ENCODE data around the gene MKX. TPM values are rescaled to one million over a fixed set of nuclear protein-coding genes. Genes with fewer than 3 reads are reported as not detected.

The MKX gene
- total and polyA plus RNA-seq, 2 donors (not counting 3 experiments of a cell fraction or from before 2014, with no cell fraction given) = not detected

- Histone ChIP-seq H3K9me1 (replicated peaks; ENCODE audit: control insufficient read depth, extremely low read depth, insufficient read depth, low read length) (no peaks in the 10 kb centered on the region), H3K4me1 (ENCODE audit: control insufficient read depth, extremely low read depth, insufficient read depth, low read length) (no peaks in the 10 kb centered on the region), H3K4me2 (ENCODE audit: insufficient read depth, low read length) (no peak overlapping the region), H3K9ac (replicated peaks; ENCODE audit: extremely low read depth, insufficient read depth, low read length) (no peak overlapping the region), H3K9me3 (replicated peaks; ENCODE audit: control insufficient read depth, insufficient read depth, low read length) (no peaks in the 10 kb centered on the region), H3K27me3 (ENCODE audit: control insufficient read depth in 2 of 2, insufficient read depth in 2 of 2, low read length in 2 of 2) (no peaks in the 10 kb centered on the region), H3K4me3 (replicated peaks in 1 of 3; ENCODE audit: insufficient read depth in 1 of 3, low read depth in 1 of 3, low read length in 3 of 3) (no peak overlapping the region), H3K27ac (ENCODE audit: insufficient read depth, low read depth, low read length) (no peak overlapping the region), H2AFZ (ENCODE audit: low read depth, low read length) (no peak overlapping the region), H3K79me2 (ENCODE audit: control insufficient read depth, insufficient read depth, low read length) (no peaks in the 10 kb centered on the region), H3K36me3 (ENCODE audit: control insufficient read depth in 2 of 2, extremely low read depth in 1 of 2, insufficient read depth in 2 of 2, low read length in 2 of 2) (no peaks in the 10 kb centered on the region), H4K20me1 (replicated peaks; ENCODE audit: control insufficient read depth, extremely low read depth, insufficient read depth, low read length) (no peaks in the 10 kb centered on the region)
- TF ChIP-seq EZH2 (IDR thresholded peaks at IDR 0.05; ENCODE audit: borderline replicate concordance, low read depth, low read length, severe bottlenecking) (no peak), POLR2A (IDR thresholded peaks at IDR 0.05; ENCODE audit: low read depth, low read length) (no peak), FOS (IDR thresholded peaks at IDR 0.05; ENCODE audit: borderline replicate concordance, insufficient read depth, low read length) (no peak), CTCF (IDR thresholded peaks at IDR 0.05; ENCODE audit: extremely low read depth in 1 of 2, insufficient read depth in 1 of 2, low read depth in 1 of 2, low read length in 2 of 2) (no peak), GATA2 (IDR thresholded peaks at IDR 0.05; ENCODE audit: insufficient read depth, insufficient read length, low read depth, low read length) (no peak), MAX (IDR thresholded peaks at IDR 0.05; ENCODE audit: insufficient read depth, insufficient read length) (no peak), MYC (IDR thresholded peaks at IDR 0.05; ENCODE audit: low read depth, low read length) (no peak), POLR2AphosphoS5 (IDR thresholded peaks at IDR 0.05; ENCODE audit: insufficient read depth, low read depth, low read length) (no peak), JUN (IDR thresholded peaks at IDR 0.05; ENCODE audit: borderline replicate concordance, insufficient read depth, insufficient read length, low read depth) (no peak)
- DNase-seq (ENCODE audit: low read depth, low spot score) = no peak
- FAIRE-seq = no peak
- ChIA-PET CTCF (no interaction called here), POLR2A (no interaction called here)
- BruUV-seq (replicated peaks) = no TSS peak
- dilution Hi-C loops (cut with MboI; ENCODE audit: extremely low pct_ligation_motif_present, low sequenced_read_pairs) (no loop called here), intact Hi-C loops (cut with micrococcal nuclease) (no loop called here)
Measured at GRCh38 chr10:27635290-27635689, 110.3 kb downstream of the MKX start.

All from endothelial cell of umbilical vein (primary cell).